LNCaP clone FGC (cell line): ENCODE results near the gene SEMA3B.

Experiments
- DNase-seq: peaks from one replicate; pipeline ENCODE4 v3.0.0-alpha.2; 2011; ENCODE audit warnings: low read depth
- H3K4me3 ChIP-seq: 2 replicates; pipeline ENCODE4 v1.5.1; 2011; ENCODE audit warnings: mild to moderate bottlenecking, low read depth, low read length, control low read depth
- TF ChIP-seq, protein P1 (sequence below): IDR thresholded peaks from 2 replicates; pipeline ENCODE4 v1.5.1; 2012; ENCODE audit warnings: mild to moderate bottlenecking; ENCODE audit not compliant: control insufficient read depth, insufficient read depth; ENCODE audit errors: extremely low read depth

The SEMA3B gene

DNA sequence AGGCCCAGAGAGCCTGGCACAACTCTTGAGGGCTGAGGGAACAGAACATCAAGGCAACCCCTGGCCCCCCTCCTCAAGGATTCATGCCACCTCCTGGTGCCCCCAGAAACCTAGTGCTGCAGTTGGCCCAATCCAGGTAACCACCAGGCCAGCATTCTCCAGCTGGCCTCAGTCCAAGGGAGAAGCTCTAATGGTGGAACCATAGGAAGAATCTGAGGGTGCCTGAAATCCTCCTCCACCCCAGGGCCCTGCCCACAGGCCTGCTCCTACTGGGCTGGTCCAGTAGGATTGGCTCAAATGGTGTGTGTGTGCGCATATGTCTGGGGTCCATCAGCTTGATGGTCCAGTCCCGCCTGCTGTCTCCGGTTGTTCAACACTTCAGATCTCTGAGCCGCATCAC lies 45.9 kb downstream of the SEMA3B start:
- no peak overlapping the region for H3K4me3 ChIP-seq
- no peak for DNase-seq
- TF ChIP-seq, protein P1, sequence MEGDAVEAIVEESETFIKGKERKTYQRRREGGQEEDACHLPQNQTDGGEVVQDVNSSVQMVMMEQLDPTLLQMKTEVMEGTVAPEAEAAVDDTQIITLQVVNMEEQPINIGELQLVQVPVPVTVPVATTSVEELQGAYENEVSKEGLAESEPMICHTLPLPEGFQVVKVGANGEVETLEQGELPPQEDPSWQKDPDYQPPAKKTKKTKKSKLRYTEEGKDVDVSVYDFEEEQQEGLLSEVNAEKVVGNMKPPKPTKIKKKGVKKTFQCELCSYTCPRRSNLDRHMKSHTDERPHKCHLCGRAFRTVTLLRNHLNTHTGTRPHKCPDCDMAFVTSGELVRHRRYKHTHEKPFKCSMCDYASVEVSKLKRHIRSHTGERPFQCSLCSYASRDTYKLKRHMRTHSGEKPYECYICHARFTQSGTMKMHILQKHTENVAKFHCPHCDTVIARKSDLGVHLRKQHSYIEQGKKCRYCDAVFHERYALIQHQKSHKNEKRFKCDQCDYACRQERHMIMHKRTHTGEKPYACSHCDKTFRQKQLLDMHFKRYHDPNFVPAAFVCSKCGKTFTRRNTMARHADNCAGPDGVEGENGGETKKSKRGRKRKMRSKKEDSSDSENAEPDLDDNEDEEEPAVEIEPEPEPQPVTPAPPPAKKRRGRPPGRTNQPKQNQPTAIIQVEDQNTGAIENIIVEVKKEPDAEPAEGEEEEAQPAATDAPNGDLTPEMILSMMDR = no peak

DNA sequence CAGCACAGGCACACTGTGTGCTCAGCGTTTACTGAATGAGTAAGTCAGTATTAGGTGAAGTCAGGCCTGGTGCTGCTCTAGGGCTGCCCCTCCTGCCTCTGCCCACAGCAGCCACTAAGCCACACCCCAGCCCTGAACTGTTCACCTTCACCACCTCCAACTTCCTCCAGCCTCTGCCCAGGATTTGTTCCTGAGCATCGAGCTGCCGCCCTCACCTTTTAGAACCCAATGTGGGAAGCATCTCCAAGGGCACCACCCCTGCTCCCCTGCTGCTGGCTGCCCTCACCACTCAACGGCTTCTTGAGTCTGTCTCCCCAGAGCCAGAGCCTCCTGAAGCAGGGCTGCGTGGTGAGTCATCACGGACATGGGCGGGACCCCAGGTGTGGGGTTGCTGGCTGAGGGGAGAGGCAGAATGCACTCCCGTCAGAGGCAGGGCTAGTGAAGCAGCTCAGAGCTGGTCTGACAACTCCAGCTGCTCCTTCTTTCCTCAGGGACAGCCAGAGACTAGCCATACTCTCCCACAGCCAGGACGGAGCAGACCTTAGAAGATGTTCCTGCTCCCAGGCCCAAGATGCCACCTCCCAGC lies 47.8 kb downstream of the SEMA3B start:
- TF ChIP-seq, protein P1 = no peak
- no peak for DNase-seq
- H3K4me3 ChIP-seq = no peak overlapping the region

DNA sequence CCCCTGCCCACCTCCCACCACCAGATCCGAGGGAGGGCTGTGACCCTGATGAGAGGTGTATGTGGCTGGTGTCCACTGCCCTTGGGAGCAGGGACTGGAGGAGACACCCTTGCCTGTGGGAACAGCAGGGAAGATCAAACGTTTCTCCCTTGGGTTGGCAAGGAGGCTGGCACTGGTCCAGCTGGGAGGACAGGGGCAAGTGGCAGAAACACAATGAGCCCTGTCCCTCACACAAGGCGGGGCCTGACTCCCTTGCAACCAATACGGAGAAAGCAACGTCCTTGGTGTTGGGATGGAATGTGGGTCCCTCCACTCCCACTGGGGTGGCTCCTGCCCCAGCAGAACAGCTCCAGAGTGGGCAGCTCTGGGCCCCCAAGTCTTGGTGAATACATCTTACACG lies 48.4 kb downstream of the SEMA3B start:
- no peak for DNase-seq
- TF ChIP-seq, protein P1 = no peak
- H3K4me3 ChIP-seq = no peak overlapping the region

DNA sequence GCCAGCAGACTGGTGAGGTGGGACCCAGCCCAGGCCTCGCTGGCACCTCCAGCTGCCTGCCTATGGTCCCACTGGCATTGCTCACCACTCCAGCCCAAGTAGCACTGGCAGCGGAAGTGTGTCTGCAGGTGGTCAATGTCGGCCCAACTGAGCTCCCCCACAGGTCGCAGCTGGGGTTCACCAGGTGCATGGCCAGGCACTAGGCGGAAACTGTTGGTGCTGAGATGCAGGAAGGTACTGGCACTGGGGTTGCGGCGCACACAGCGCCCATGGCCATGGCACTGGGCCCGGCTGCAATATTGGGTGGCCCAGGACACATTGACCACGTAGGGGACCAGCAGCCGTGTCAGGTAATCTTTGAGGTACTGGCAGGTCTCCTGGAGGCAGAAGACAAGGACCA lies 49.2 kb downstream of the SEMA3B start:
- TF ChIP-seq, protein P1 = no peak
- no peak overlapping the region for H3K4me3 ChIP-seq
- no peak for DNase-seq

DNA sequence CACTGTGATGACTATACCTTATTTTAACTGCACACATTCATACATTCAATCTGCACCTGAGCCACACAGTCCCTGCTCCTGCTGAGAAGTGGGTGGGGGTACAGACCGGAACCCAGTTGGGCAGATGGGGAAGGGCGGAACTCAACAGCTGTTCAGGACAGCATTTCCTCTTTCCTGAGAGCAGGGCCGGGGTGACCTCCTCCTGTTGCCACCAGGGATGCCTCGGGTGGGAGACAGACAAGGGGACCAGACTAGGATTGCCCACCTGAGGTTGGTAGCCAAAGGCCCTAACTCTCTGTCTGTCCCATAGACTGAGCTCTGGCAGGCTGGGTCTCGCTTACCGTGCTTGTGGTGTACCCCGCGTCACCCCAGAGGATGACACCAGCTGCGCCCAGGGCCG lies 49.7 kb downstream of the SEMA3B start:
- H3K4me3 ChIP-seq = no peak overlapping the region
- TF ChIP-seq, protein P1 = no peak
- no peak for DNase-seq

DNA sequence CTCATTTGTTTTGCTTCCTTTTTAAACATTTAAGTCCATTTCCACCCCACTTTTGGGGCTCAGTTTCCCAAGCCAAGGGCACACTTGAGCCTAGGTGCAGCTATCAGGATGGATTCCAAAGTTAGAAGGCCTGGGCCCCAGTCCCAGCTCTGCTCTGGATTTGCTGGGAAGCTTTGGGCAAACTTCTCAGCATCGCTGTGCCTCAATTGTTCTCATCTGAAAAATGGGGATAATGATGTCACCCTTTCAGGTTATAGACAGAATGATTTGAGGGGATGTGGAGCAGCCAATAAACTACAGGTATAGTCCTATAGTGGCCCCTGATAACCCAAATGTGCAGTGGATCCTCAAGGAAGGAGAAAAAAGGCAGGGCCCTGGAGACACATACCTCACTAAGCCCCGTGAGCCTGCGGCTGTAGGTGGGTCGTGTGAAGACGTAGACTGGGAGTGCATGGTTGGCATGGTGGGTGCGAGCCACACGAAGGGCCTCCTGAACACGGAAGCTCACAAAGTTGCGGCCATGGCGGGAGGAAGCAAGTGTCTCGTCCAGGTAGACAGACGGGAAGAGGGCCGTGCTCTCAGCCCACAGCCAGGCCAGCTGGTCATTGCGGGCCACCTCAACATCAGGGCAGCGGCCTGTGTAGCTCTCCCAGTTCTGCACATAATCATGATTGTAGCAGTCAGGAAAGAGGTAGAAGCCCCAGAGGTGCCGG lies 50.4 kb downstream of the SEMA3B start:
- H3K4me3 ChIP-seq = no peak overlapping the region
- no peak for DNase-seq
- TF ChIP-seq, protein P1 = no peak
